Kidney glomerular epithelial cell (primary cell): ENCODE results near the gene SLC30A5.

Experiments used
- DNase-seq: peaks from one replicate; lab custom pipeline; 2025; lab: John Stamatoyannopoulos, UW

SLC30A5 gene

GRCh38 chr5:69167929-69168328 is 74.1 kb downstream of the SLC30A5 start:
- no peak for DNase-seq

- DNase-seq, result no peak
Observed at GRCh38 chr5:69170495-69170894, 76.7 kb downstream of the SLC30A5 start.

GRCh38 chr5:69170969-69171368 is 77.2 kb downstream of the SLC30A5 start:
- DNase-seq, result no peak
